Neuronal stem cell (in vitro differentiated cells): Measurements from ENCODE around the gene NPR1.

Experiments
- DNase-seq: peaks from one replicate; pipeline ENCODE4 v3.0.0-alpha.2; 2013; ENCODE audit warnings: low spot score
- H2AFZ ChIP-seq: one replicate; pipeline ENCODE4 v1.6.1; 2013; ENCODE audit warnings: mild to moderate bottlenecking, low read length, inconsistent platforms
- H2AK5ac ChIP-seq: 2 replicates; pipeline ENCODE4 v1.6.1; 2013; ENCODE audit warnings: low read depth, mild to moderate bottlenecking, inconsistent platforms, low read length, moderate library complexity, mixed read lengths
- H2BK120ac ChIP-seq: 2 replicates; pipeline ENCODE4 v1.6.1; 2013; ENCODE audit warnings: low read depth, mild to moderate bottlenecking, inconsistent platforms, low read length, moderate library complexity, mixed read lengths
- H2BK12ac ChIP-seq: one replicate; pipeline ENCODE4 v1.6.1; 2013; ENCODE audit warnings: low read length, inconsistent platforms
- H2BK15ac ChIP-seq: 2 replicates; pipeline ENCODE4 v1.6.1; 2013; ENCODE audit warnings: mild to moderate bottlenecking, low read length, inconsistent platforms, mixed read lengths
- H2BK5ac ChIP-seq: one replicate; pipeline ENCODE4 v1.6.1; 2013; ENCODE audit warnings: inconsistent platforms, mild to moderate bottlenecking, low read length, moderate library complexity
- H3K14ac ChIP-seq: one replicate; pipeline ENCODE4 v1.6.1; 2013; ENCODE audit warnings: low read length, inconsistent platforms
- H3K18ac ChIP-seq: 2 replicates; pipeline ENCODE4 v1.6.1; 2013; ENCODE audit warnings: low read length, inconsistent platforms
- H3K23ac ChIP-seq: 2 replicates; pipeline ENCODE4 v1.6.1; 2013; ENCODE audit warnings: low read depth, mild to moderate bottlenecking, mixed read lengths, low read length, inconsistent platforms; ENCODE audit not compliant: poor library complexity
- H3K27ac ChIP-seq: replicated peaks from 3 replicates; pipeline ENCODE4 v1.5.1; 2013; ENCODE audit warnings: low read length, inconsistent platforms
- H3K27me3 ChIP-seq, 3 experiments: 2 replicates each; pipeline ENCODE4 v1.6.1; 2013; ENCODE audit warnings: low read length in 3 of 3, mild to moderate bottlenecking in 2 of 3, inconsistent platforms in 1 of 3, low read depth in 1 of 3, mixed read lengths in 1 of 3, moderate library complexity in 1 of 3; ENCODE audit not compliant: control insufficient read depth in 3 of 3, insufficient read depth in 3 of 3
- H3K36me3 ChIP-seq, 2 donors: replicated peaks in 1 of 2; 2 replicates each; pipeline ENCODE4 v1.6.1; 2013; ENCODE audit warnings: low read length in 2 of 2; ENCODE audit not compliant: control insufficient read depth in 2 of 2, insufficient read depth in 2 of 2
- H3K4ac ChIP-seq: 2 replicates; pipeline ENCODE4 v1.6.1; 2013; ENCODE audit warnings: inconsistent platforms, mild to moderate bottlenecking, low read length, moderate library complexity
- H3K4me1 ChIP-seq, 2 donors: 1 replicate in 1 of 2; 2 replicates in 1 of 2; pipeline ENCODE4 v1.6.1; 2013; ENCODE audit warnings: low read length in 2 of 2, low read depth in 1 of 2; ENCODE audit not compliant: control insufficient read depth in 2 of 2, insufficient read depth in 1 of 2
- H3K4me2 ChIP-seq: one replicate; pipeline ENCODE4 v1.6.1; 2013; ENCODE audit warnings: mild to moderate bottlenecking, low read length, inconsistent platforms; ENCODE audit not compliant: insufficient read depth, poor library complexity, severe bottlenecking
- H3K4me3 ChIP-seq, 2 donors: 2 replicates each; pipeline ENCODE4 v1.5.1; 2013; ENCODE audit warnings: low read length in 2 of 2, mild to moderate bottlenecking in 2 of 2, inconsistent platforms in 1 of 2, moderate library complexity in 1 of 2
- H3K79me1 ChIP-seq: one replicate; pipeline ENCODE4 v1.6.1; 2013; ENCODE audit warnings: low read depth, mild to moderate bottlenecking, inconsistent platforms, low read length, moderate library complexity
- H3K9ac ChIP-seq: one replicate; pipeline ENCODE4 v1.6.1; 2013; ENCODE audit warnings: mild to moderate bottlenecking, low read depth, low read length, inconsistent platforms; ENCODE audit not compliant: poor library complexity
- H3K9me3 ChIP-seq, 2 donors: replicated peaks in 1 of 2; 2 replicates each; pipeline versions ENCODE3 to v1.6.1; 2013; ENCODE audit warnings: low read length in 2 of 2, mild to moderate bottlenecking in 2 of 2, inconsistent platforms in 1 of 2, low read depth in 1 of 2, mixed read lengths in 1 of 2, moderate library complexity in 1 of 2; ENCODE audit not compliant: control insufficient read depth in 2 of 2, insufficient read depth in 1 of 2
- H4K8ac ChIP-seq: one replicate; pipeline ENCODE4 v1.6.1; 2013; ENCODE audit warnings: low read depth, mild to moderate bottlenecking, inconsistent platforms, low read length, moderate library complexity
- H4K91ac ChIP-seq: one replicate; pipeline ENCODE4 v1.6.1; 2013; ENCODE audit warnings: low read length, low read depth, mild to moderate bottlenecking, inconsistent platforms; ENCODE audit not compliant: poor library complexity
- WGBS, 2 donors: extraction: QIAGEN DNeasy Blood & Tissue Kit; methylation state at CpG; one replicate each; pipeline ENCODE4 v1.1.7; 2013; ENCODE audit warnings: missing lambda C conversion rate in 2 of 2, mixed read lengths in 1 of 2; ENCODE audit not compliant: insufficient read length in 2 of 2, insufficient replicate concordance in 1 of 2; ENCODE audit errors: extremely low coverage in 2 of 2; 5-methylcytosine and 5-hydroxymethylcytosine counted together

NPR1 gene

DNA sequence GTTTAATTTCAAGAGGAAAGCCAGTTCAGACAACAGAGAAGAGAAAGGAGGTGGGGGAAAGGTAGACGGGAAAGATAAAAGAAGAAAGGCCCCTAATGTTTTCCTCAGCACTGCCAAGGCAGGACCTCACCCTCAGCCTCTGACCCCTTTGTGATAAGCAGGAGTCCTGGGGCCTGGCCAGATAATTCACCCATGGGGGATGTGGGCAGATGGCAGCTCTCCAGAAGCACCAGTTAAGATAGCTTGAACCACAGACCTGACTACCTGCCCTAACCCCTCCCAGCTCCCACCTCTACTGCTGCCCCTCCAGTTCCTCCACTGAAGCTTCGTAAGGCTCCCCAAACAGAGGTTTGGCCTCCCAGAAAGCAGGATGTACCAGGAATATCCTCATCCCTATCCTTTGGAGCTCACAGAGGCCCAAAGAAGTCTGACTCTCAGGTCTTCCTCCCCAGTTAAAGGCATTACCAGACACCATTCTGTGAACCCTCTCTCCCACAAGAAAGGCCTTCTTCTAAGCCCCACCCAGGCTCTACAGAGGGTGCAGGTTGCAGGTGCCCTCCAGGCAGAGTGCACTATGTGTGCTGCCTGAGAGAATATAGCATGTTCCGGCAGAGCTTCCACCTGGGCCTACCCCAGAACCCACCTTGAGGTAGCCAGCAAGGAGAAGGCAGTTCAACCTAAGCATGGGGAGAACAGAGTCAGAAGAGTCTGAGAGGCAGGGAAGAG, 29.2 kb upstream of the NPR1 start:
- no CpG with 5 or more reads among the region's 3 CpGs for WGBS, 2 donors
- no peak overlapping the region for H3K23ac ChIP-seq
- DNase-seq, result no peak
- H3K79me1 ChIP-seq, result no peaks in the 10 kb centered on the region
- H2BK15ac ChIP-seq, result no peak overlapping the region
- peak overlapping the region; percentile 12 for H2AK5ac ChIP-seq
- H3K36me3 ChIP-seq, result peaks cover 12 to 33% of the 10 kb centered on the region in 2 donors
- H4K91ac ChIP-seq, result no peak overlapping the region
- peaks cover 0 to 3% of the 10 kb centered on the region in 2 donors for H3K4me1 ChIP-seq
- no peak overlapping the region for H4K8ac ChIP-seq
- H3K14ac ChIP-seq, result no peak overlapping the region
- no peak overlapping the region for H2BK12ac ChIP-seq
- H2BK5ac ChIP-seq, result peak overlapping the region; percentile 5
- no peak overlapping the region for H2BK120ac ChIP-seq
- H3K4me2 ChIP-seq, result no peak overlapping the region
- H3K4ac ChIP-seq, result no peak overlapping the region
- H3K27ac ChIP-seq, result no peak overlapping the region
- no peak overlapping the region for H3K18ac ChIP-seq
- no peak overlapping the region for H3K4me3 ChIP-seq
- no peaks in the 10 kb centered on the region for H3K9me3 ChIP-seq
- H3K27me3 ChIP-seq, result no peaks in the 10 kb centered on the region
- H3K9ac ChIP-seq, result no peak overlapping the region
- no peak overlapping the region for H2AFZ ChIP-seq

DNA sequence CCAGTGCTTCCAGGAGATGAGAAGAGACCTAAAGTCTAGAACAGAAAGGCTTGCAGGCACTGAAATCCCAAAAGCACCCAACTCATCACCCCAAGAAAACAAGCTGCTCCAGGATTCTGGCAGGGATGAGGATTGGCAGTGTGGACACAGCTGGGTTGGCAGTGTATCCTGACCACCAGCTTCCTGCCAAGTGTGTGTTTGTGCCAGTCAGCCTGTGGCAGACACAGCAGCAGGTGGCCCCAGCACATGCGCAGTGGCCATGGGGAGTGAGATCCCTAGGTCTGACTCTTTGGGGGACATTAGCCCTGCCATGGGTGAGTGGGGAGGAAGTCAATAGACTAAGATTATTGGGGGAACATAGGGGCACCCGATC, 28.6 kb upstream of the NPR1 start:
- no peaks in the 10 kb centered on the region for H3K9me3 ChIP-seq
- H3K4me1 ChIP-seq, result peaks cover 0 to 3% of the 10 kb centered on the region in 2 donors
- H3K36me3 ChIP-seq, result peaks cover 11 to 27% of the 10 kb centered on the region in 2 donors
- no peak overlapping the region for H2AK5ac ChIP-seq
- H3K18ac ChIP-seq, result no peak overlapping the region
- H2BK15ac ChIP-seq, result no peak overlapping the region
- H3K27me3 ChIP-seq, result no peaks in the 10 kb centered on the region
- H3K4ac ChIP-seq, result no peak overlapping the region
- H2BK5ac ChIP-seq, result no peak overlapping the region
- H3K23ac ChIP-seq, result no peak overlapping the region
- H2AFZ ChIP-seq, result no peak overlapping the region
- no peak overlapping the region for H3K27ac ChIP-seq
- no peak overlapping the region for H4K8ac ChIP-seq
- no peak overlapping the region for H3K4me2 ChIP-seq
- no peak overlapping the region for H2BK12ac ChIP-seq
- H4K91ac ChIP-seq, result no peak overlapping the region
- no peak for DNase-seq
- H3K79me1 ChIP-seq, result no peaks in the 10 kb centered on the region
- no peak overlapping the region for H3K14ac ChIP-seq
- no CpG with 5 or more reads among the region's 2 CpGs for WGBS, 2 donors
- no peak overlapping the region for H2BK120ac ChIP-seq
- peak overlapping the region in 1 of 2 donors; percentile 44 for H3K4me3 ChIP-seq
- H3K9ac ChIP-seq, result no peak overlapping the region

DNA sequence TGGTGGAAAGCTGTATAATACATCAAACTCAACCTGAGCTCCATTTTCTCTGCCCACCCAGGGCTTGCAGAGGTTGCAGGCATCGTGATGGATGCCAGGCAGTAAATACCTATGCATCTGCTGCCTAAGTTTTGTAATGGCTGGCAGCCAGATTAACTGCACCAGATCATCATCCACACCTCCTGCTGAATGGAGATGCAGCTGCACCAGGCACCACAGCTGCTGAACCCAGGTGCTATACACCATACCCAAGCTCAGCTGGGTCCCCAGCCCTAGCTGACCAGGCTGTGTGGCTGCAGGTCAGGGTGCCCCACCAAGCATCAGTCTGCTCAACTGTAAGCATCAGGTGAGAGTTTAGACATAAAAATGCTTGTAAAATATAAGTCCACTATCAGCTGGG, 26.7 kb upstream of the NPR1 start:
- Histone ChIP-seq H2AK5ac (peak overlapping the region; percentile 68), H4K91ac (no peak overlapping the region), H2BK120ac (no peak overlapping the region), H3K4me3 (peak overlapping the region in 1 of 2 donors; percentile 33), H3K9me3 (no peaks in the 10 kb centered on the region), H2BK15ac (no peak overlapping the region), H3K23ac (no peak overlapping the region), H3K79me1 (no peaks in the 10 kb centered on the region), H2BK12ac (no peak overlapping the region), H3K4ac (no peak overlapping the region), H2BK5ac (no peak overlapping the region), H3K18ac (peak overlapping the region; percentile 8), H3K27me3 (no peaks in the 10 kb centered on the region), H3K4me2 (no peak overlapping the region), H3K14ac (no peak overlapping the region), H3K9ac (peak overlapping the region; percentile 12), H3K36me3 (peaks cover 0 to 8% of the 10 kb centered on the region in 2 donors), H3K4me1 (peaks cover 0 to 3% of the 10 kb centered on the region in 2 donors), H2AFZ (no peak overlapping the region), H3K27ac (no peak overlapping the region), H4K8ac (no peak overlapping the region)
- DNase-seq, result no peak
- WGBS, 2 donors, result no CpG with 5 or more reads among the region's 1 CpG

DNA sequence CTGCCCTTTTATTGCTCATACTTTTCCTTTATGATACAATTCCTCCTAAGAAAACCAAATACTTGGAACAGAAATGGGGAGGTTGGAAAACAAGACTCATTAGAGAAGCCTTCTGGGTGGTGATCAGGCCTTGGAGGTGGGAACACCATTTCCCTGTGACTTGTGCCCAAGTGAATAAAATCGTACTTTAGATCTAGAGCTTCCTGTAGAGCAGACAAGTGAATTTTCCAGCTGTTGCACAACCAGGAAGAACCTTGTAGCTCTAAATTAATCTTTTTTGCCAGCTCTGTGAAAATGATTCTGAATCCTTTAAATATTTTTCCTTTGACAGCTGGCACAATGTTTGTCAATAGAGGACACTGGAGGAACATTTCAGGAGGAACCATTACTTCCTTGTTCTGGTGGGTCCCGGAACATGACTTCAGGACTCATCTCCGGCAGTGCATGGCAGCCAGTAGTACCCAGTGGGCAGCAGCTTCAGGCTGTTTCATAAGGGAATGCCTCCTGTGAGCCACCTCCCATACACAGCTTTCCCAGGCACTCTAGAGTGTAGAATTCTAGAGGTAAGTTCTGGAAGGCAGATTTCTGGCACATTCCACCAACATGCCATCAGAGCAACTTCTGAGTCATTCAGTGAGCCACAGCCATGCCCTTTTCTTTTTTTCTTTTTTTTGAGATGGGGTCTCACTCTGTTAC, 25.5 kb upstream of the NPR1 start:
- Histone ChIP-seq H3K27ac (no peak overlapping the region), H3K4me2 (no peak overlapping the region), H3K4me1 (peaks cover 0 to 2% of the 10 kb centered on the region in 2 donors), H2BK120ac (no peak overlapping the region), H2AFZ (no peak overlapping the region), H3K79me1 (no peaks in the 10 kb centered on the region), H3K9ac (no peak overlapping the region), H2AK5ac (no peak overlapping the region), H3K4ac (no peak overlapping the region), H3K4me3 (no peak overlapping the region), H3K9me3 (no peaks in the 10 kb centered on the region), H2BK15ac (no peak overlapping the region), H4K8ac (no peak overlapping the region), H2BK12ac (no peak overlapping the region), H3K27me3 (no peaks in the 10 kb centered on the region), H2BK5ac (no peak overlapping the region), H3K14ac (no peak overlapping the region), H4K91ac (no peak overlapping the region), H3K36me3 (no peaks in the 10 kb centered on the region), H3K18ac (no peak overlapping the region), H3K23ac (no peak overlapping the region)
- DNase-seq, result no peak
- no CpG with 5 or more reads among the region's 3 CpGs for WGBS, 2 donors
